DMS114 treated with DMSO at 0.1 percent for 48 hours (cell line): Measurements from ENCODE around the gene TAPT1.
"Not testable (repeated sequence)": the region's sequence is repeated elsewhere in the genome, so short reads cannot be mapped to it uniquely, and the experiment has no call there.

Source experiments
- DNase-seq: peaks from one replicate; lab custom pipeline; 2025; ENCODE audit not compliant: unreplicated experiment; lab: John Stamatoyannopoulos, UW

The TAPT1 gene, protein sequence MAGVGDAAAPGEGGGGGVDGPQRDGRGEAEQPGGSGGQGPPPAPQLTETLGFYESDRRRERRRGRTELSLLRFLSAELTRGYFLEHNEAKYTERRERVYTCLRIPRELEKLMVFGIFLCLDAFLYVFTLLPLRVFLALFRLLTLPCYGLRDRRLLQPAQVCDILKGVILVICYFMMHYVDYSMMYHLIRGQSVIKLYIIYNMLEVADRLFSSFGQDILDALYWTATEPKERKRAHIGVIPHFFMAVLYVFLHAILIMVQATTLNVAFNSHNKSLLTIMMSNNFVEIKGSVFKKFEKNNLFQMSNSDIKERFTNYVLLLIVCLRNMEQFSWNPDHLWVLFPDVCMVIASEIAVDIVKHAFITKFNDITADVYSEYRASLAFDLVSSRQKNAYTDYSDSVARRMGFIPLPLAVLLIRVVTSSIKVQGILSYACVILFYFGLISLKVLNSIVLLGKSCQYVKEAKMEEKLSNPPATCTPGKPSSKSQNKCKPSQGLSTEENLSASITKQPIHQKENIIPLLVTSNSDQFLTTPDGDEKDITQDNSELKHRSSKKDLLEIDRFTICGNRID

DNA sequence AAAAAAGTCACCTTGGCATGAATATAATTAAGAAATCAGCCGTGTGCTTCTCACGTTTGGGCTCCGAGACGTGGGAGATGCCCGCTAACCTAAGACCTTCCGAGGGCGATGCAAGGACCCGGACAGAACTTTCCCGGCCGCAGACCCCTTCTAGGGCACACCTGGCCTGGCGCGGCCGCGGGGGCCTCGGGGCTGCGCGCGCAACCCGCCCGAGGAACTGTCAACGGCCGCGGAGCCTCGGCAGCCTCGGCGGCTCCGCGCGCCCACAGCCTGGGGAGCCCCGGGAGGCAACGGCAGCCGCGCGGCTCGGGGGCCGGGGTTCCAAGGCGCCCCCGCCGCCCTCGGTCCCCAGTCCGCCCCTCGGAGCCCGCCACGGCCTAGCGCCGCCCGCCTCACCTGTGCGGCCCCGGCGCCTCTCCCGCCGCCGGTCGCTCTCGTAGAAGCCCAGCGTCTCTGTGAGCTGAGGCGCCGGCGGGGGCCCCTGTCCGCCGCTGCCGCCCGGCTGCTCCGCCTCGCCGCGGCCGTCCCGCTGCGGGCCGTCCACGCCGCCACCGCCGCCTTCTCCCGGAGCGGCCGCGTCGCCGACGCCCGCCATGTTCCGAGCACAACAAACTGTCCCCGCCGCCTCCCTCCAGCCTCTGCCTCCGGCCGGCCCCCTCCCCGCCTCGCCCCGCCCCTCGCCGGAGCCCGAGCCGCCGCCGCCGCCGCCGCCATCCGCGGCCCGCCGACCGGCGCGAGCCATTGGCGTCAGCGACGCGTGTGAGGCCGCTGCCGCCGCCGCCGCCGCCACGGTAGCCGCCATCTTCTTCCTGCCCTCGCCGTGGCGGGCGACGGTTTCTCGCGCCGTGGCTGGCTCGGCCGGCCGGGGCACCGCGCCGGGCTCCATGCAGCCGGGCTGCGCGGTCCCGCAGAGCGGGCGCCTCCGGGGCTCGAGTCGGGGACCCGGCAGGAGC lies at the start of gene TAPT1:
Gene TAPT1, minus strand, starts transcription at position 609 of the 953 bp plus-strand sequence. Its CDS starts 14 bp downstream, at position 595.
- peak; percentile 28 for DNase-seq

DNA sequence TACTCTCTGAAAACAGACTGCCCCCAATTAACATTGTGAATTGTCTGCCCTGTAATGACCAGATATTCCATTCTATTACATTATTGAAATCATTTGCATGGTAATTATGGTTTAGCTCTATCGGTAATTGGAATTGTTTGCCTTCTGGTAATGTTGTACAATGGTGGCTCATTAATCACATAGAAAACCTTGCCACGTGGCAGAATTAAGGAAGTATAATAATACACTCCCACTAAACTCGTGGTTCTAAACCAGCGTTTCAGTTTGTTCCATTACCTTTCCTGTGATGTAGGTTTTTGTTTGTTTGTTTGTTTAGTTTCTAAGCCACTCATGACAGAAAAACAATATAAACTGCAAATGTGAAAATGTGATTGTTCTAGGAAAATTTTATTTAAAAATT lies 45.1 kb upstream of the TAPT1 start:
- DNase-seq, result no peak

DNA sequence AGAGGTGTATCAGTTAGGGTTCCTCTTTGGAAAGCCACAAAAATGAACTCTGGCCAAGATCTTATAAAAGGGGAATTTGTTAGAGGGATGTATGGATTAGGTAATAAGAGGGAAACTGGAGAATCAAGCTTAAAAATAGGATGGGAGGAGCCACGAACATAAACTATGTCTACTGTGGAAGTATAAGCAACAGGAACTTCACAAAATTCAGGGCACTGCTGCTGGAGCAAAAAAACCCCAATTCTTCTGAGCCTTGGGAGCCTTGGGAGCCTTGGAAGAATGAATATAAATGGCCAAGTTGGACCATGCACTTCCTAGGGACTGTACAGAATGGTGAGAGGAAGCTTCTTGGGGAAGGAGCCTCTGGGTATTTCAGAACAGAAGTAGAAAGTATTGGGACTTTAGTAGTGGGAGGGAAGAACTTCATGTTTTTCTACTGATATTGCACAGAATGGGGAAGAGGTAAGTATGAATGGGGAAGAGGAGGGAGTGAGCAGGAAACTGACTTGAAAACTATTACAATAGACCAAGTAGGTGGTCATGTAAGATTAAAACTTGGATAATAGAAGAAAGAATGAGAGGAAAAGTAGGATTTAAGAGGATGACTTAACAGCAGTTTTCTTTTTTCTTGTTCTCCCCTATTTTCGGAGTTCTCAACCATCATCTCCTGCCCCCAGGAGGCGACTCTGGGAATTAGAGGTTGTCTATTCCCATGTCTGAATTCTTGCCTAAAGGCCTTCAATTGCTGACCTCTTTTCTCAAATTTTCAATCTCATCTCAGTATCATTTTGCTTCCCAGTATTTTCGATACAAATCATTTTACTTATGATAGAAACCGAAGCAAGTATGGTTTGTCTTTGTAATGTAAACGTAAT lies 44.4 kb upstream of the TAPT1 start:
- DNase-seq, result no peak

DNA sequence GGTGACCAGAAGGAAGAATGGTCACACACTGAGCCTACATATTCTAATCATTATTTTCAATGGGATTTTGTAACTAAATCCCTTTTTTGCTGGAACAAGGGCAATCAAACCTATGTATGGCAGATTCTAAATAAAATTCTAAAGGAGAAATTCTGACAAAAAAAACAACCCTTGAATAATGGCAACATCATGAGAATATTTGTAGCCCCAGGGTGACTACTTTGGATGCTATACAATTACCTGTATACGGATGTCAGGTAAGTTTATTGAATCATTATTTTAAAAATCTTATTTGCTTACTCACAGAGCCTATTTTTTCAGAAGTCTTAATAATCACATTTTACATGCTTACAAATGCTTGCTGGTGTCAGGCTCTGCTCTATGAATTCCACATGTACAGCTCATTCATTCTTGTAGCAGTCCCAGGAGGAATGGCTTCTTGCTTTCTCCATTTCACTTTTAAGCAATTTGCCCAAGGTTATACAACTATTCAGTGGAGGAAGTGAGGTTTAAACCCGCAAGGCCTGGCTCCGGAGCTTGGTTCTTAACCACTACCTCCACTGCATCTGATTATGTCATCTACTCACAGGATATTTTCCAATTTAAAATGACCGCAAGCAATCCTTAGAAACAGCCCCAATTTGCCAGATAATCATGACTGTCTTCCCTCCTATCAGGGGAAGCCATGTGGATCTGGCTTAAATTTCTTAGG lies 43.6 kb upstream of the TAPT1 start:
- DNase-seq, result not testable (repeated sequence)

DNA sequence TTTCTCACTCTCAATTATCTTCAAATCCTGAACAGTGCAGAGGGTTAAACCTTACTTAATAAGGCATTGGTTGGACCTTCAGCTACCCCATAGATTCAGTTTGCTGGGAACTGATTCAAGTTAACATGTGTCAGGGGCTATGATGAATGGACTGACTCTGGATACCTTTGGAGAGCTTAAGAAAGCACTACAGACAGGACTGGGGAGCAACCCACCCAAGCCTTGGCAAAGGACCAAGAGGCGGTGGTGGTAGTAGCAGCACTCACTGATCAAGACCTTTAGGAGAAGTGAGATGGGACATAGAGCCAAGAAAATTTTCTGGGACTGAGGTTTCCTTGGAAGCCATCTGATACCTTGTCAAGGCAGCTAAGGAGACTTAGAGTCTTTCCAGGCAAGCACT lies 43.0 kb upstream of the TAPT1 start:
- DNase-seq, result no peak

DNA sequence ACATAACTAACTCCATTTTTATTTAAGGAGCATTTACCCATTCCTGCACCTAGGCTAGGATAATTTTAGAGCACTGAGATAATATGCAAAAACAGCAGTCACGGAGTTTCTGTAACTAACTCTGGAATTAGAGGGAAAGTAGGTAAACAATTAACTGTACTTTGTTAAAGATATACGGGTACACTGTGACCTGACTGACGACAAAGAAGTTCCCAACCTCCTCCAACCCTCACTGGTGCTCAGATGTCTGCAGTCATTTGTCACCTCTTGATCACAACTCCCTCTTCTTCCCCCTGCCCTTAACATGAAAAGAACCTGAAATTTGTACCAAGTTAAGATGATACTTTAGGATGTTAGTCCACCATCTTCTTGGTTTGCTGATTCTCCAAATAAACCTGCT lies 42.0 kb upstream of the TAPT1 start:
- no peak for DNase-seq

DNA sequence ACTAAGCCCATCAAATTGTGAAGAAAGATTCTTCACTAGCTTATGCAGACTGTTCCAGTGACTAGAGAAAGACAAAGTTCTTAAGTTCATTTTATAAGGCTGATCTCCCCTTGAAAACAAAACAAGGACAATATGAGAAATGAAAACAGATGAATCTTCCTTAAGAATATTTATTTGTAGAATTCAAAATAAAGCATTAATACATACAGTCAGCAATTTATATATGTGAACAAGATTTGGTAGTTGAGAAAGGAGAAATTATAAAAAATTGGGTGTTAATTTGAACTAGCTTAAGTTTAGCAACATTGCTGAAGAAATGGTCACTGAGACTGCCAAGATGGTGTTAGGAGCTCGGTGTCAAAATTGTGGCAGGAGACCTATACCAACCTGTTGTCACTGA lies 41.4 kb upstream of the TAPT1 start:
- DNase-seq, result no peak

DNA sequence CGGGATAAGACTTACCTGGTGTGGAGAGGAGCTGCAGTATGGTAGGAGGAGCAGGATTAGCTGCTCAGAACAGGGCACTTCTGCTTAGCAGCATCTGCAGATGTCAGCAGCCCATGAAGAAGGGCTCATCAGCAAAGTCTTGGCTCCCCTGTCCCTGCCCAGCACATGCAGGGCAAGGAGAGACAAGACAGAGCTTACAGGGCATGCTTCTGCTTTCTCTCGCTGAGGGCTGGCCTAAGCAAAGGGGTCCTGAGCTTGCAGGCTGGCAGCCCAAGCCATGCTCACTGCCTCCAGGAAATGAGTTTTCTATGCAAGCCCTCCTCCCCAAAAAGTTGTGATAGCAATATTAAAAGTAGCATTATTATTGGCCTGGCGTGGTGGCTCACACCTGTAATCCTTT lies 39.5 kb upstream of the TAPT1 start:
- DNase-seq, result no peak

DNA sequence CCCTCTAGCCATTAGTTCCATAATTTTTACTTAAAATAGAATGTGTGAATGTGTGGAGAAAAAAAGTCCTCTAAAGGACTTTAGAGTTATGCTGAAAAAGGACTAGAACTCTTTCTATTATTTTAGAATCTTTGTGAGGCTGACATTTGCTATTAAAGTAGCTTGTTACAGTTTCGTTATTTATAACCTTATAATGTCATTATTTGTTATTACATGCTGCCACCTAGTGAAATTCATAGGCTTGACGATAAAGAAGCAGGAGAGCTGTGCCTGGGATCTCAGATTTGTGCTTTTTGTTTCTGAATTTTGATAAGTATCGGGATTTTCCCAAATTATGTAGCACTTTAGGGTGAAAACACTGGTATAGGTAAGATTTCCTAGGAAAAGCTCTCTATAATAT lies 38.5 kb upstream of the TAPT1 start:
- DNase-seq, result no peak

DNA sequence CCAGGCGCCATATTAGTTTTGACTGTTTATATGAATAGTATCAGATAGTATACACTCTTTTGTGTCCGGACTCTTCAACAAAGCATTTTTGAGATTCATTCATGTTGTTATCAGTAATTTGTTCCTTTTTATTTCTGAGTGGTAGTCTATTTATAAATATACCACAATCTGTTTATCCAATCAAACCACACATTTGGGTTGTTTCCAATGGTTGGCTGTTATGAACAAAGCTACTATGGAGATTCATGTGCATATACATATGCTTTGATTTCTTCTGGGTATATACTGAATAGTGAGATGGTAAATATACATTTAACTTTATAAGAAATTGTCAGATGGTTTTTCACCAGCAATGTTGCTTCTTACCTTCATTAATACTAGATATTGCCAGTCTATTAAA lies 36.8 kb upstream of the TAPT1 start:
- DNase-seq, result no peak

DNA sequence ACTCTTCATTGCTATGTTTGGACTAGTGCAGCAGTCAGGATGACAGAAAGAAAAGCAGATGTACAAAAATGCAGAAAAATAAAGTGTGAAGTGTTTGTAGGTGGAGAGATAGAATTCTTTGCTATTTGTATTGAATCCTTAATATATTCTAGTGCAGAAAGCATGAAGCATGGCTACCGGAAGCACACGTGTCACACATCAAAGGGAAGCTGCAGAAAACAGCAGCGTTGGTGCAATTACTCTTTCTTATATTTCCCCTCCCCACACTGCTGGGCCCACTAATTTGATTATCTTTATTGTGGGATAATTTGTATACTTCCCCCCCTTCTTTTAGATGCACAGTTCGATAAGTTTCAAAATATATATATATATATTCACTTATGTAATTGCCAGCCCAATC lies 35.9 kb upstream of the TAPT1 start:
- DNase-seq, result no peak

DNA sequence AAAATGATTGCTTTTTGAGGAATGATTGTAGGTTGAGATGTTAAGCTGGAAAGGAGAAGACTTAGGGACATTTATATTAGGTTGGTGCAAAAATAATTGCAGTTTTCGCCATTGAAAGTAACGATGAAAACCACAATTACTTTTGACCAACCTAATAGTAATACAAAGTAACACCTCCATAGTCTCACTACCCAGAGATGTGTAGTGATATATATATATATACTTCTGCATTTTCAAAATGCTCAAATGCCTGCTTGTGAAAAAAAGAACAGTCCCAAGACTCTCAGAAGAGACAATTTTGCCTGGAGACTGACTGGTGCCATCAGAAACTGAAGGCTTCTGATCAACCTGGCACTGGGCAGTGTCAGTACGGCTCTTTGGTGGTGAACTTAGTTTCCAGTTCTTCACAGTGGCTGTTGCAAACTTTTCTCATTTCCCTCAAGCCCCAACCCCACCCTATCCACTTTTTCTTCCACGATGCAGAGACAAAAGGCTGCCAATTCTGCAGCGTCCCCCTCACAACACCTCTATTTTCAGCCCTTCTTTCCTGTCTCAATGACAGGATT lies 35.1 kb upstream of the TAPT1 start:
- DNase-seq, result no peak

DNA sequence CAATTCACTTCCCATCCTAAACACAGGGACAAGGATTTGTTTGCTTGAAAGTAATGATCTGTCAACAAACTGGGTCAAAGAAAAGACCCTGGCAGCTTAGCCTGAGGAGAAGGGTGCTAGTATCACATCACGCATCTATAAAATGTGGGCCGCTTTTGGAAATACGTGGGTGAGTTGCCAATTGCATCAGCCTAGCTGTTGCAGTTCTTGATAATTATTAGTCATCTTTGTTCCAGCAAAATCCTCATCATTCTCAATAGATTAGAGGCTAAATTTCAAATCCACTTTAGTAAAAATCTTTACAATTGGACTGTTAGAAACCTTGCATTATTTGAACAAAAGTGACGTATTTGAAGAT lies 33.6 kb upstream of the TAPT1 start:
- DNase-seq, result no peak

DNA sequence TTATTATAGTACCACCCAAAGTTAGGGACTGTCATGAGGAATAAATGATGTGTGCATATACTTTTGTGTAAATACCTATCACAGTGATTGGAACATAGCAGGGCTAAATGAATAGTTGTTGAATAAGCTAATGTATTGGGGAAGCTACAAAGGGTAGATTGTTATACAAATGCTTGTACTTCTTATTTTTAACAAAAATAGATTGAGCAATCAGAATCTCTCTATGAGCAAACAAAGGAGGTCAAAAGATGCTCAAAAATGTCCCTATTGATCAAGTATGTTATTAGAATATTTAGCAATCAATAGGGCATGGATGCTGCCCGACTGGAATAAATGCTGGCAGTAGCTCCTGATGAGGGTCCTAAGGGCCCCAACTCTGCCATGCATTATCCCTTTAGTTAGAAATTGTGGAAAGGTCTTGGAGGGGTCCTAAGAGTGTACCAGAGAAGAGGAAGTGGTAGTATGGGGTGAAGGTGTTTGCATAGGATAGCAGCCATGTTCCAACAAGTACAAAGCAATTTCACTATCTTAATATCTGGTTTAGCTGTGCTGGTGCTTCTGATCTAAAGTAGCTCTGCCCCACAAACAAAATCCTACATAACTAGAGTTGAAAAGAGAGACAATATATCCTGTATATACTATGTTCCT lies 33.1 kb upstream of the TAPT1 start:
- no peak for DNase-seq

DNA sequence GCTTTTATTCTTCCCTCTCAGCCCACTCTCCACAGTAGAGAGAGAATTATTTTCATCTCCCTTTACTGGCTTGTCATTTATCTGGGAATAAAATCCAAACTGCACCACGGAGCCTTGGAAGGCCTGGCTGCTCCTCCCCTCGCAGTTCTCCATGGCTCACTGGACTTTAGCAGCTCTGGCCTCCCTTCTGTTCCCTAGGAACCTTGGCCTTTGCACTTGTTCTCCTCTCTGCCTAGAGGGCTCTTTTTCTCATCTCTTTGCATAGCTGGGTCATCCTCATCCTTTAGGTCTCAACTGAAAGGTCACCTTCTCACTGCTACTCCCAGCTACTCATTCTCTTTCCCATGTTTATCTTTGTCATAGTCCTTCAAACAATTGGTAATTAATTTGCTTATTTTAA lies 31.3 kb upstream of the TAPT1 start:
- no peak for DNase-seq

DNA sequence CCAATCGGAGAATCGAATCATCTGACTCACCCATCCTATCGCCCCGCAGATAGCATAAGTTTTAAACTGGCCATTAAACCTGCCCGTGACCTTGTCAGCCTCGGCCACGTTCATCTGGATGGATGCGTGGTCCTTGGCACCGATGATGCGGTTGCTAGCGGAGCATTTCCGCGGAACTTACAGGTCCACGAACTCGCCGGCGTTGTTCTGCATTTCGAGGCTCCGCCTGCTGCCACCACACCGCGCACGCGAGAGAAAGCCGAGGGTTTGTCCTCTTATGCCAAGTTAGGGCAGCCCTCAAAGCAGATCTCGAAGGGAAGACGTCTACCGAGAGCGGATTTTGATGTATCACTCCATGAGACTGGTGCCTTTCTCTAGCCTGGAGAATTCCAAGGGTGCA lies 30.1 kb upstream of the TAPT1 start:
- DNase-seq, result no peak

DNA sequence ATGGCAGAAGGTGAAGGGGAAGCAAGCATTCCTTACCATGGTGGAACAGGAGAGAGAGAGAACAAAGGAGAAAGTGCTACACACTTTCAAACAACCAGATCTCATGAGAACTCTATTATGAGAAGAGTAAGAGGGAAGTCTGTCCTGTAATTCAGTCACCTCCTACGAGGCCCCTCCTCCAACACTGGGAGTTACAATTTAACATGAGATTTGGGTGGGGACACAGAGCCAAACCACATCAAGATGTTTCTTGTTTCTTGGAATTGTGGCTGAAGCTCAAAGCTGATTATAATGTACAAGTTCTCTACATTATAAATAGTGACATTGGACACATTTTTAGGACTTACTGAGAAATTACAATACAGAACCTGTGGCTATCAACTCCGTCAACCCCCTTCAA lies 29.5 kb upstream of the TAPT1 start:
- no peak for DNase-seq

DNA sequence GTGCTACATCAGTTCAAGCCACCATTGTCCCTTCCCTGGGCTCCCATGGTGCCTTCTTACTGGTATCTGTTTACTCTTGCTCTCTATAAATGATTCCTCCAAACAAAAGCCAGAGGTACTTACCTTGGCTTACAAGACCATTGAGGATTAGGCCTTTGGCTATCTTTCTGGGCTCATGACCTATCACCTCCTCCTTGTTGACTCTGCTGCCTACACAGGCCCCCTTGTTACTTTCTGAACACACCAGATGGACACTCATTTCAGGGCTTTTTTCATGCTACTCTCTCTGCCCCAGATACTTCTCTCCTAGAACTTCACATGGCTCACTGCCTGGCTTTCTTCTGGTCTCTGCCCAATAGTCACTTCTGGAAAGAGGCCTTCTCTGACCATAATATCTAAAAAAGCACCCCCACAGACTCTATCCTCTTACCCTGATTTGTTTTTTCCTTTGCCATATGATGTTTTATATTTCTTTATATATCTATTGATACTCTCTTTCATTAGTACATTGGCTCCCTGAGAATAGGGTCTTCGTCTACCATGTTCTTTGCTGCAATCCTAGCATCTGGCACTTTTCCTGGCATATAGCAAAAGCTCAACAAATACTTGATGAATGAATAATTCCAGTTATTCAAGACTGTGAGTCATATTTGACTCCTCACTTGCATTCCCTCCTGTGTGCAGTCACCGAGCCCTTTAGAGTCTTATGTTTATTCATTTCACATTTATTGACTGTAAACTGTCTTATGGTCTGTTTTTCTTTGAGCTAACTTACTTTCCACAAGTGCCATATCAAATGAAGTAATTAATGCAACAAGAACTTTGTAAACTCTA lies 27.1 kb upstream of the TAPT1 start:
- no peak for DNase-seq
